ENCODE results near the gene MAD1L1.
"Not testable (repeated sequence)": the region's sequence is repeated elsewhere in the genome, so short reads cannot be mapped to it uniquely, and the experiment has no call there.

Gene MAD1L1

GRCh38 chr7:1860881-1861798 is 371.6 kb downstream of the MAD1L1 start:
- DNase-seq (ENCODE audit: extremely low read depth in 1 of 2, low read depth in 1 of 2), result not testable (repeated sequence)

DNA sequence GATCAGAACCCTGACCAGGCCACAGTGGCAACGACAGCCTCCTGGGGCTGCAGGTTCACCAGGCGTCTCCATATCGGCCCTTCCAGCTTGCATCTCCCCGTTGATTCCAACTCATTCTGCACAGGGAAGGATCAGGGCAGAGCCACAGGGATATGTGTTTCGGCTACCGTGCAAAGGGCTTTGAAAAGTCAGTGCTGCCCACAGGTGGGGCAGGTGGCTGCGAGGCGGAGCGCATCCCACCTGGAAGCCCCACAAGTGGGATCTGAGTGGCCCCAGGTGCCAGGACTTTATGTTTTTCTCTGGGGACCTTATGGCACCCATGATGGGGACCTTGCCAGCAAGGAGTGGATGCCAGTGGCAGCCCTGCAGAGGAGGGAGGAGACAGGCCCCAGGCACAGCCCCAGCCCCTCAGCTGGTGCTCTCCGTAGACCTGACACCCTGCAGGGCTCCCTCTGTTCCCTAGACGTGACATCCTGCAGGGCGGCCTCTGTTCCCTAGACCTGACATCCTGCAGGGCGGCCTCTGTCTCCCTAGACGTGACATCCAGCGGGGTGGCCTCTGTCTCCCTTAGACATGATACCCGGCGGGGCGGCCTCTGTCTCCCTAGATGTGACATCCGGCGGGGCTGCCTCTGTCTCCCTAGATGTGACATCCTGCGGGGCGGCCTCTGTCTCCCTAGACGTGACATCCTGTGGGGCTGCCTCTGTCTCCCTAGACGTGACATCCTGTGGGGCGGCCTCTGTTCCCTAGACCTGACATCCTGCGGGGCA is 373.3 kb downstream of the MAD1L1 start:
- DNase-seq (ENCODE audit: extremely low read depth in 1 of 2, low read depth in 1 of 2), result no peak

GRCh38 chr7:1858435-1859265 is 374.1 kb downstream of the MAD1L1 start:
- DNase-seq (ENCODE audit: extremely low read depth in 1 of 2, low read depth in 1 of 2), result no peak

DNA sequence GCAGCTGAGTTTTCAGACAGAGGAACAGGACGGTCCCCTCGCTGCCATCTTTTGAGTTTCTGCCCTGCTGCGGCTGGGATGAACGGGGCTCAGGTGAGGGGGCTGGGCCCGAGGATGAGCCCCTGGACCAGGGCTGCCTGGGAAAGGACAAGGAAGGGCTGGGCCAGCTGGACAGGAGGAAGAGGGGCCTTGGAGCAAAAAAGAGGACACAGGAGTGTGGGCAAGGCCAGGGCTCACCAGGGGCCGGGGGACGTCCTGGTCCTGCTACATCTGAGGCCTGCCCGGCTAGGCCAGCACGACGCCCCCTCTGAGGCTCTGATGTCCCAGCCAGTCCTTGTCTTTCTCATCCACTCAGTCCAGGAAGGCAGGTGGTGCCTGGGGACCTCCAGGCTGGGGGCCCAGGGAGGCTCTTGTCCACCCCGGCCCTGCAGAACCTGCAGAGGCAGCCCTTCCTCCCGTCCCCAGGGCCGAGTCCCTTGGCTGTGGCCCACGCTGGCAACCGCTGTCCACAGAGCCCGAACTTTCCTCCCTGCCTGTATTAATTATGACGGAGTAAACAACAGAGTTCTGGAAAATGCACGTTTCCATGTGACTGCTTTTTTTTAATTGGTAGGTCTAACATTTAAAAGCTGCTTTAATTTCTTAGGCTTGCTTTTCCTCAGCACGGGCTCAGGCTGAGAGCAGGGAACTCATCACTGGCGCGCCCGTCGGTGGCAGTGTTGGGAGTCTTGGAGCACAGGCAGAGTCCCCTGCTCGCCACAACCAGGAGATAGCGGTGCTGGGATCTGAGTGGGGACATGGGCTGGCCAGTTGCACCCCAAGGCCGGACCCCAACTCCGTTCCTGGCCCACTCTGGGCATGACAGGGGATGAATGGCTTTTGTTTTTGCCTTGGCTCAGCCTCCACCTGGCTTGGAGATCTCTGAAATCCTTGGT is 375.0 kb downstream of the MAD1L1 start:
- no peak for DNase-seq (ENCODE audit: extremely low read depth in 1 of 2, low read depth in 1 of 2)

- DNase-seq (ENCODE audit: extremely low read depth in 1 of 2, low read depth in 1 of 2), result no peak
These were observed 375.8 kb downstream of the MAD1L1 start for GRCh38 chr7:1856888-1857441.

DNA sequence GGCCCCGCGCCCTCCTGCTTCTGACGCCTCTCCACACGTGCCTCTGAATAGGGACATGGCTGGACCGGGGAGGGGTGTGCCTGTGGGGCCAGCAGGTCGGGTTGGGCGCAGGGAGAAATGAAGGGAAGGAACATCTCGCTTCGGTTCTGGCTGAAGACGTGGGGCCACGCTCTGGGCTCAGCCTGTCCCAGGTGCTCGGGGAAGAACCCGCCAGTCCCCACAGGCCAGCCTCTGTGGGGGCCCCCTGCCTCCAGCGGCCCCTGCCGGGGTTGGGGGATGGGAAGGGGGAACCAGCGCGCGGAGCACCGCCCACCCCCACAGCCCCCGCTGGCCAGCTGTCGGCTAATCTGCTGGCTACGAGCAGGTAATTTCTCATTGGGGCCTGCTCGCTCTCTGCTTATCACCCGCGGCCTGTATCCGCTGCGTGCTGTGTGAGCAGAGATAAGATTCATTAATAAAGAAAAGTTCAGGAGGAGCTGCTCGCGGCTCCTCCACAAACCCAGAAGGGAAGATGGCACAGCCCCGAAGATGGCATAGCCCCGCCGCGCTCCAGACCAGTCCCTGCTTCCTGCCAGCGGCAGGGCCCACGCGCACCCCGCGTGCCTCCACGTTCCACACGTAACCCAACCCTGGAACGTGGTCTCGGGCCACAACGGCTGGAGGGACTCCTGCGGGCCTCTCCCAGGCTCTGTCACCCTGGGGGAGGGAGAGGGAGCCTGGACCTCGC is 376.4 kb downstream of the MAD1L1 start:
- DNase-seq (ENCODE audit: extremely low read depth in 1 of 2, low read depth in 1 of 2), result no peak

DNA sequence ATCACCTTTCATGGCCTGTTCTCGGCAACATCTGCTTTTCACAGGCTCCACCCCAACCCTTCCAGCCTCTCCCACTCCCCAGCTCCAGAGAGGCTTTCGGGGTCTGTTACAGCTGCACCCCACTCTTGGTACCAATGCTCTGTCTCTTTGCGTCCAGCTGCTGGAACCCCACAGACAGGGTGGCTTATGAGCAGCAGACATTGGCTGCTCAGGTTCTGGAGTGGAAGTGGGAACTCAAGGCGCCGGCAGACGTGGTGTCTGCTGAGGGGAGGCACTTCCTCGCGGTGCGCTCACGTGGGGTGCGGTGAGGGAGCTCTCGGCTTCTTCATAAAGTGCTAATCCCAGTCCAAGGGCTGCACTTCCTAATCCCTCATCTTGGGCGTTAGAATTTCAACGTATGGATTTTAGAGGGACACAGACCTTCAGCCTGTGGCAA is 377.0 kb downstream of the MAD1L1 start:
- no peak for DNase-seq (ENCODE audit: extremely low read depth in 1 of 2, low read depth in 1 of 2)

DNA sequence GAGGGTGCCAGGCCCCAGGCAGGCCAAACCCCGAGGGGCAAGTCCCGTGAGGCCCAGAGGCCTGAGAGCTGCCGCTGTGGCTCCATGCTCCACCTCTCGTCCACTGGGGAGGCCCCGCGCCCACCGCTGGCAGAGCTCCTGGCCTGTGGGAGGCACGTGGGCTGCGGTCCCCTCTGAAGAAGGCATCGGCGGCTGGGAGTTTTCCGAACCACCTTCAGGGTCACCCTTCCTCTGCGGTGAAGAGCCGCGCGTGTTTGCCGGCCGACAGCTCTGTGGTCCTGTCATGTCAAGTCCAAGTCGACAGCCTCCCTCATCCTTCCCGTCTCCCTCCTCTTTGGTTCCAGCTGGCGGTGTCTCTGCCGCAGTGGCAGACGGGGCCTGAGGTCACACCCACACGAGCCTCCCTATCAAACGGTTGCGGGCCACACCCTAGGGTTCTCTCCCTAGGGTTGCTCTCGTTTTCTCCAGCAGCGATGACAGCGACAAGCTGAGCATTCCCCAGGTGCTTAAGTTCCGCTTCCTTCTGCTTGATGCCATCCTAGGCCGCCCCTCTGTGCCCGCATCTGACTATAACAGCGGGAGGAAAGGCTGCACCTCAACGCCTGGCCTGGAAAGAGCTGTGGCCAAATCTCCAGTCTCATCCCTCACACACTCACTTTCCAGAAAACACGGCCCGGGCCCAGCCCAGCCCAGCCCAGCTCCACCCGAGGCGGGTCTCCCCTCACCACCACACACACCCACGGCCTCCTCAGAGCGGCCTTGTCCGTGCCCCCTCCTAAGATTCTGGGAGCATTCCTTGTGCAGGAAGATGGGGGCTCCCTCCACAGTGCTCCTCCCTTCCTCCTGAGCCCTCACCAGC is 377.6 kb downstream of the MAD1L1 start:
- DNase-seq (ENCODE audit: extremely low read depth in 1 of 2, low read depth in 1 of 2), result no peak

- no peak for DNase-seq (ENCODE audit: extremely low read depth in 1 of 2, low read depth in 1 of 2)
These were observed 378.5 kb downstream of the MAD1L1 start for GRCh38 chr7:1853986-1854865.

DNA sequence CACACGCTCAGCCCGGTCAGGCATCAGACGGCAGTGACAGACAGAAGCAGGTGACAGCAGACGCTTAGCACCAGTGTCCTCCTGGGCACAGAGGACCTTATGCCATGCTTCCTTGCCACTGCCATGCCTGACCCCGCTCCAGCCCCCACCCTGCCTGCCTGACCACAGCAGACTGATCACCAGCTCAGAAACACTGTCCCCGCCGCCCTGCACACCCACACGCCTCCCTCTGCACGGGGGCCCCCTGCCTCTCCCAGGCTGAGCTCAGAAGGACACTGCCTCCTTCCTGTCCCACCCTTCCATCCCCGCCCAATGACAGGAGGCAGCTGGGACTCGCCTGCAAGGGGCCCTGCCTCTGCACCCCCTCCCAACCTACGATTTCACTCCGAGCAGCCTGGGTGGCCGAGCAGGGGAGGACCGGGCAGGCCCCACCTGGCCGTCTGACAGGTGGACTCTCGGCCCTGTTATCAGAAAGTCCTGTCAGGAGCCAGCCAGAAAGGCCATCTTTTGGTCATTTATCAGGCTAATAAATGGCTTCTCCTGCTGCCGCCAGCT is 379.2 kb downstream of the MAD1L1 start:
- no peak for DNase-seq (ENCODE audit: extremely low read depth in 1 of 2, low read depth in 1 of 2)

DNA sequence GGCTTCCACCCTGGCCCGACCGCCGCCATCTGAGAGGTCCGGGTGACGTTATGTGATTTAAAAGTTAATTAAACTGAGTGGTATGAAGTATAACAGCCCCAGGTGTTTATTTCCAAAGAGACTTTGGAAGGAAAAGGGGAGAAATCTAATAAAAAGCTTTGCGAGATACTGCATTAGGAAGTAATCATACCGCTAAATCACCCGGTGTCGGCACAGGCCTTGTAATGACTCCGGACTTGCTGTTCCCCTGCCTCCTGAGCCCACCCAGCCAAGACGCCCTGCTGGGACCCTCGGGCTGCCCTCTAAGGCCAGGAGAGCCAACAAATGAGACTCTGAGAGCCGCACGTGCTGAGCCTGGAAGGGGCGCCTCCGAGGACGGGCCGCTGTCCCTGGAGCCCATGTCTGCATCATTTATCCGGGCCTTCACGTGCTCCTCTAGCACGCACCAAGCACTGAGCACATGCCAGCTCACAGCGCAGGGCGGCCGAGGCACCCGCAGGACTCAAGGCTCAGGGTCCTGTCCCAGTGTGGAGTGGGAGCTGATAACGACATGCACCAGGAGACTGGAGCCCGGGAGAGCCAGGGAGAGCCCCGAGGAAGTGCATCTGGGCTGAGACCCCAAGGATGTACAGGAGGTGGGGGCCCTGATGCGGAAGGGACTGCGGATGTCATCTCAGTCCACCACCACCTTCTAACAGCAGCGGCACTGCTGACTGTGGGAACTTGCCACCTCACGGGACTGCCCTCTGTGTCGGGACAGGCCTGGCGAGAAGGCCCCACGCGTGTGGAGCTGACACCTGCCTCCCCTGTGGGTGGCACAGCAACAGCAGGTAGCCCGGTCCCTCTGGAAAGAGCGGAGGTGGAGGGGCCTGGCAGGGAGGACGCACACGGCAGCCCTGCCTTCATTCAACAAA is 380.0 kb downstream of the MAD1L1 start:
- DNase-seq (ENCODE audit: extremely low read depth in 1 of 2, low read depth in 1 of 2), result no peak

GRCh38 chr7:1851721-1852516 is 380.8 kb downstream of the MAD1L1 start:
- no peak for DNase-seq (ENCODE audit: extremely low read depth in 1 of 2, low read depth in 1 of 2)

GRCh38 chr7:1850976-1851571 is 381.7 kb downstream of the MAD1L1 start:
- DNase-seq (ENCODE audit: extremely low read depth in 1 of 2, low read depth in 1 of 2), result no peak

DNA sequence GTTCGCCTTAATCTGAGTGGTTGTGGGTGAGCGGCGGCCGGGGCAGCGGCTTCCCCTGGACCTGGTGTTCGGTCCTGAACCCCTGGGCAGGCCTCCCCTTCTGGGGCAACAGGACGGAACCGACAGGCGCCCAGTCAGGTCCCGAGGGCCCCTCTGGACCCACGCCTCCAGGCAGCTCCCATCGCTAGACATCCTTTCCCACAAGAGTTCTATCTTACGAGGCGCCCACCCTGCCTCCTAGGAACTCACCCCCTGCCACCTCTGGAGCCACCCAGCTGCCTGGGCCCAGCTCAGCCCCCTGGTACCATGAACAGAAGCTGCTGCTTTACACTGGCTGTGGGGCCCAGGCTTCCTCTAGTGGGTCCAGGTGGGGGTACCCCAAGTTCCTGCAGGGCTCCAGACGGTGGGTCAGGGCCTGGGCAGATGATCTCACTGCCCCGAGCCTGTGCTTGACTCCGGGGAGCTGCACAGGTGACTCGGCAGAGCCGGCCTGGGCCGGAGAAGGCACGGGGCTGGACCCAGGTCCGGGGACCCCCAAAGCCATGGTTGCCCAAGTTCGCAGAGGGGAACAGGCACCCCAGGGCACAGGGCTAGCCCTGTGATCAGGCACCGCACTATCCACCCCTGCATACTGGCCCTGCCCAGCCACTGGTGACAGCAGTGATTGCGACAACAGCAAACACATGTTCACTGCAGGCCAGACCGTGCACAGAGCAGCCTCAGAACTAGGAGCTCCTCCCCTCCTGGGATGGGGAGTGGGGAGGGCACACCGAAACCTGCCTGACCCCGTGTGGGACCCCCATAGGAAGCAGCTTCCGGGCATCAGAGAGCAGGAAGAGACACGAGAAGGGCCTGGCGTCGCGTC is 382.4 kb downstream of the MAD1L1 start:
- no peak for DNase-seq (ENCODE audit: extremely low read depth in 1 of 2, low read depth in 1 of 2)

All from stimulated activated CD8-positive, alpha-beta memory T cell treated with anti-CD3 and anti-CD28 coated beads, Interleukin-7, amount 100 ng/mL, for 48 hours (primary cell).